PC-3 (cell line): ENCODE data around the gene ARHGEF6.

Experiments used
- CTCF ChIP-seq: fragments of 300-600 bp; sonication (generic); conservative IDR thresholded peaks from 2 replicates; pipeline ENCODE4 v1.5.1; 2017; ENCODE audit warnings: antibody characterized with exemption, low read depth, mild to moderate bottlenecking, low read length
- EZH2 ChIP-seq: fragments of 300-600 bp; sonication (generic); IDR thresholded peaks from one replicate; pipeline ENCODE4 v1.6.1; 2017; ENCODE audit warnings: antibody characterized with exemption, mild to moderate bottlenecking, low read length; ENCODE audit not compliant: unreplicated experiment

DNA sequence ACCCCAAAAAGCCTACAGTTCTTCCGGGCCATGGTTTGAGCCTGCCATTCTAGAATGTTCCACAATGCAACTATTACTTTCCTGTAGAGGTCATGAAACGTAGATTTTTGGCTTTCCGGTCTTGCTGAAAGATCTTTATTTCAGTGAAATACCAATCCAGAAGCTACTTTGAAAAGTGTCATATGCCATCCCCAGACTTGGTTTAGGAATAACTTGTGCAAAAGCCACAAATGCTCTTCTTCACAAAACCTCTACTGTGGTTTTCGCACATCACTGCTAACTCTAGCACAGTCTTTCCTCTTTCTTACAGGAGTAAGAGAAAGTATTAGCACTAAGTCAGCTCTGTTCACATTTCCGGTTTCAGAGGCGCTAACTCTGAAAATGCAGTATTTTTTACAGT is 145.5 kb downstream of the ARHGEF6 start:
- TF ChIP-seq CTCF: no peak
- no peak for TF ChIP-seq EZH2
